B cell (primary cell): Measurements from ENCODE around the gene ACOXL. TPM values are rescaled to one million over a fixed set of nuclear protein-coding genes. Genes with fewer than 3 reads are reported as not detected.

ENCODE experiments used
- ATAC-seq: fragments of 200-7000 bp; cut with Tn5 transposase; one replicate; pipeline ENCODE4 v1.10.0; 2021; ENCODE audit warnings: low read depth, mild to moderate bottlenecking, moderate number of reproducible peaks, moderate library complexity
- CTCF ChIA-PET: fragments of 350-600 bp; sonication (Branson Sonifier 250); formaldehyde crosslinking; loops from one replicate; lab custom pipeline; 2021; ENCODE audit warnings: antibody characterized with exemption, inconsistent platforms; lab: Charles Lee
- POLR2A ChIA-PET: fragments of 350-600 bp; sonication (Branson Sonifier 250); formaldehyde crosslinking; loops from one replicate; lab custom pipeline; 2021; ENCODE audit warnings: antibody characterized with exemption; lab: Charles Lee
- DNase-seq: peaks from one replicate; pipeline ENCODE4 v3.0.0; 2013
- H2AFZ ChIP-seq: 2 replicates; pipeline ENCODE4 v1.6.1; 2012; ENCODE audit warnings: mild to moderate bottlenecking, low read depth, low read length; ENCODE audit not compliant: insufficient read depth, poor library complexity, severe bottlenecking
- H3K27ac ChIP-seq, 2 donors: 1 replicate in 1 of 2; 2 replicates in 1 of 2; pipeline ENCODE4 v1.5.1; 2012 to 2013; ENCODE audit warnings: low read length in 2 of 2, mild to moderate bottlenecking in 2 of 2, moderate library complexity in 1 of 2
- H3K27me3 ChIP-seq, 4 experiments: fragments of 200-600 bp in 1 of 4; sonication (generic) in 1 of 4; replicated peaks in 1 of 4; 1 replicate in 2 of 4; 2 replicates in 2 of 4; pipeline versions ENCODE4 v1.6.1 to v1.7.0; 2013 to 2016; ENCODE audit warnings: low read length in 3 of 4, mild to moderate bottlenecking in 2 of 4, mixed read lengths in 1 of 4, moderate library complexity in 1 of 4; ENCODE audit not compliant: insufficient read depth in 4 of 4, control insufficient read depth in 3 of 4; ENCODE audit errors: control extremely low read depth in 1 of 4
- H3K36me3 ChIP-seq, 2 experiments: replicated peaks in 1 of 2; 1 replicate in 1 of 2; 2 replicates in 1 of 2; pipeline versions ENCODE4 v1.6.1 to v1.7.1; 2013; ENCODE audit warnings: low read length in 1 of 2; ENCODE audit not compliant: insufficient read depth in 2 of 2, control insufficient read depth in 1 of 2; ENCODE audit errors: control extremely low read depth in 1 of 2, extremely low read depth in 1 of 2
- H3K4me1 ChIP-seq, 2 donors: fragments of 200-600 bp in 1 of 2; sonication (generic) in 1 of 2; 1 replicate in 1 of 2; 2 replicates in 1 of 2; pipeline versions ENCODE4 v1.5.1 to v1.6.1; 2013 to 2017; ENCODE audit warnings: low read length in 2 of 2; ENCODE audit not compliant: control insufficient read depth in 2 of 2, insufficient read depth in 2 of 2
- H3K4me2 ChIP-seq: replicated peaks from 2 replicates; pipeline ENCODE3; 2012; ENCODE audit warnings: mild to moderate bottlenecking, low read depth, low read length; ENCODE audit not compliant: poor library complexity, severe bottlenecking
- H3K4me3 ChIP-seq, 5 experiments: fragments of 200-600 bp in 1 of 5; sonication (generic) in 1 of 5; 1 replicate in 3 of 5; 2 replicates in 2 of 5; pipeline versions ENCODE4 v1.5.1 to v1.7.0; 2011 to 2016; ENCODE audit warnings: low read length in 4 of 5, mild to moderate bottlenecking in 4 of 5, low read depth in 2 of 5, control low read depth in 1 of 5, moderate library complexity in 1 of 5; ENCODE audit not compliant: insufficient read depth in 1 of 5; ENCODE audit errors: control extremely low read depth in 1 of 5, extremely low read depth in 1 of 5
- H3K79me2 ChIP-seq: fragments of 200-600 bp; sonication (generic); one replicate; pipeline ENCODE4 v1.6.0; 2016; ENCODE audit warnings: low read length; ENCODE audit not compliant: control insufficient read depth, insufficient read depth
- H3K9ac ChIP-seq: fragments of 200-600 bp; sonication (generic); 2 replicates; pipeline ENCODE4 v1.6.1; 2017; ENCODE audit warnings: mild to moderate bottlenecking, low read length, moderate library complexity
- H3K9me3 ChIP-seq, 3 donors: one replicate each; pipeline versions ENCODE4 v1.6.1 to v1.7.1; 2013; ENCODE audit warnings: low read length in 2 of 3; ENCODE audit not compliant: control insufficient read depth in 2 of 3, insufficient read depth in 1 of 3; ENCODE audit errors: control extremely low read depth in 1 of 3
- H4K20me1 ChIP-seq: 2 replicates; pipeline ENCODE4 v1.6.0; 2012; ENCODE audit warnings: mild to moderate bottlenecking, low read length; ENCODE audit not compliant: insufficient read depth, control insufficient read depth, poor library complexity, severe bottlenecking
- H3K27ac Mint-ChIP-seq: one replicate; pipeline ENCODE4 v1.8.0; 2021; ENCODE audit warnings: mixed read lengths
- H3K27me3 Mint-ChIP-seq: one replicate; pipeline ENCODE4 v1.8.0; 2021; ENCODE audit warnings: mixed read lengths
- H3K4me1 Mint-ChIP-seq: one replicate; pipeline ENCODE4 v1.8.0; 2021; ENCODE audit warnings: mixed read lengths
- H3K4me3 Mint-ChIP-seq: one replicate; pipeline ENCODE4 v1.8.0; 2021; ENCODE audit warnings: mixed read lengths
- H3K9me3 Mint-ChIP-seq: one replicate; pipeline ENCODE4 v1.8.0; 2022; ENCODE audit warnings: mixed read lengths; ENCODE audit not compliant: insufficient read depth
- CTCF ChIP-seq: fragments of 200-600 bp; IDR thresholded peaks from one replicate; pipeline ENCODE4 v1.8.0; 2022; ENCODE audit warnings: antibody characterized with exemption, mild to moderate bottlenecking
- EZH2 ChIP-seq: IDR thresholded peaks from 2 replicates; pipeline ENCODE4 v1.6.1; 2012; ENCODE audit warnings: borderline replicate concordance, low read depth, mild to moderate bottlenecking, moderate library complexity, low read length; ENCODE audit not compliant: insufficient read depth, poor library complexity, severe bottlenecking
- WGBS: methylation state at CpG from one replicate; pipeline ENCODE4 v1.1.5; 2013; ENCODE audit warnings: missing lambda C conversion rate; ENCODE audit not compliant: insufficient coverage; 5-methylcytosine and 5-hydroxymethylcytosine counted together
- intact Hi-C: fragments of 100-400 bp; cut with micrococcal nuclease; formaldehyde crosslinking; loops from one replicate; pipeline ENCODE4 v1.10.0; 2022
- polyA plus RNA-seq: library from polyadenylated mRNA; depleted of rRNA; stranded (reverse); fragments of >200 nt; gene quantifications from 2 replicates; pipeline ENCODE4 v1.2.3, GENCODE V29; 2012
- total RNA-seq, 2 donors: library from RNA; stranded (reverse); fragments of 120-200 nt in 1 of 2; gene quantifications; 1 replicate in 1 of 2; 2 replicates in 1 of 2; pipeline versions ENCODE4 v1.2.3 to v1.2.4, GENCODE V29; 2013 to 2022

ACOXL gene
- total and polyA plus RNA-seq, 2 donors (not counting 1 experiment from before 2014, with no cell fraction given): 0.06 TPM; not detected in 1

GRCh38 chr2:111050701-111051376 is 318.5 kb downstream of the ACOXL start:
- Histone ChIP-seq H4K20me1 (no peaks in the 10 kb centered on the region), H3K4me2 (peak overlapping the region; percentile 35), H3K9ac (no peak overlapping the region), H2AFZ (peak overlapping the region; percentile 9), H3K27ac (no peak overlapping the region), H3K36me3 (no peaks in the 10 kb centered on the region), H3K4me1 (peaks cover 38 to 44% of the 10 kb centered on the region in 2 donors), H3K4me3 (no peak overlapping the region), H3K79me2 (no peaks in the 10 kb centered on the region), H3K27me3 (no peaks in the 10 kb centered on the region), H3K9me3 (peaks cover 0 to 5% (median 0%) of the 10 kb centered on the region in 3 donors)
- no peaks in the 10 kb centered on the region for H3K9me3 Mint-ChIP-seq
- H3K4me3 Mint-ChIP-seq: peak overlapping the region; percentile 5
- intact Hi-C loops: loop anchor here (10.0 kb wide), 1 partner anchor 154 kb away; no protein-coding TSS in a partner anchor
- no CpG with 5 or more reads among the region's 9 CpGs for WGBS
- no peak for DNase-seq
- ChIA-PET CTCF (no interaction called here), POLR2A (no interaction called here)
- TF ChIP-seq EZH2 (no peak), CTCF (no peak)
- no peak for ATAC-seq
- no peaks in the 10 kb centered on the region for H3K27me3 Mint-ChIP-seq
- H3K27ac Mint-ChIP-seq: no peak overlapping the region
- peaks cover 44% of the 10 kb centered on the region for H3K4me1 Mint-ChIP-seq

GRCh38 chr2:111052621-111053020 is 320.2 kb downstream of the ACOXL start:
- no peak for TF ChIP-seq CTCF
- TF ChIP-seq EZH2: no peak
- Histone ChIP-seq H3K36me3 (no peaks in the 10 kb centered on the region), H3K4me2 (no peak overlapping the region), H3K27ac (no peak overlapping the region), H3K79me2 (no peaks in the 10 kb centered on the region), H3K9me3 (no peaks in the 10 kb centered on the region), H3K9ac (no peak overlapping the region), H3K4me3 (no peak overlapping the region), H2AFZ (no peak overlapping the region), H3K4me1 (peaks cover 48 to 60% of the 10 kb centered on the region in 2 donors), H3K27me3 (no peaks in the 10 kb centered on the region), H4K20me1 (no peaks in the 10 kb centered on the region)
- WGBS: 84% methylated on average over 4 of the region's 6 CpGs
- ATAC-seq: no peak
- POLR2A ChIA-PET: no interaction called here
- Mint-ChIP-seq H3K27ac (no peak overlapping the region), H3K27me3 (no peaks in the 10 kb centered on the region), H3K9me3 (no peaks in the 10 kb centered on the region), H3K4me3 (no peak overlapping the region), H3K4me1 (peaks cover 57% of the 10 kb centered on the region)
- DNase-seq: no peak
- CTCF ChIA-PET: no interaction called here
- intact Hi-C loops: loop anchor here (10.0 kb wide), 1 partner anchor 152 kb away; no protein-coding TSS in a partner anchor
